IMR-90 (cell line): ENCODE results near the gene NLE1. TPM values are rescaled to one million over a fixed set of nuclear protein-coding genes. Genes with fewer than 3 reads are reported as not detected.

Source experiments
- ATAC-seq: fragments of 200-7000 bp; cut with Tn5 transposase; 2 replicates; pipeline ENCODE4 v1.9.1; 2020; ENCODE audit warnings: low read depth, mild to moderate bottlenecking, moderate library complexity
- BruUV-seq: library from RNA; stranded (reverse); fragments of 400-500 nt; replicated peaks from 2 replicates; lab custom pipeline; 2021; lab: Mats Ljungman, UMichigan
- CTCF ChIA-PET: fragments of 300-600 bp; formaldehyde crosslinking; extraction: SDS; loops from one replicate; lab custom pipeline; 2021; ENCODE audit warnings: antibody characterized with exemption; lab: Yijun Ruan, JAX
- POLR2A ChIA-PET: fragments of 300-600 bp; sonication (Branson Sonifier 250); formaldehyde crosslinking; loops from one replicate; lab custom pipeline; 2022; ENCODE audit warnings: antibody characterized with exemption; ENCODE audit not compliant: unreplicated experiment; lab: Charles Lee
- DNase-seq: peaks from one replicate; pipeline ENCODE4 v3.0.0; 2013
- H2AFZ ChIP-seq: replicated peaks from 2 replicates; pipeline ENCODE3; 2013; ENCODE audit warnings: low read length, mild to moderate bottlenecking; ENCODE audit not compliant: poor library complexity
- H2AK5ac ChIP-seq: 2 replicates; pipeline ENCODE4 v1.6.1; 2013; ENCODE audit warnings: low read depth, low read length, inconsistent platforms
- H2AK9ac ChIP-seq: replicated peaks from 2 replicates; pipeline ENCODE3; 2013; ENCODE audit warnings: mild to moderate bottlenecking, low read depth, low read length, moderate library complexity; ENCODE audit not compliant: poor library complexity
- H2BK120ac ChIP-seq: 2 replicates; pipeline ENCODE4 v1.6.1; 2013; ENCODE audit warnings: low read depth, low read length, inconsistent platforms
- H2BK15ac ChIP-seq: 3 replicates; pipeline ENCODE4 v1.6.1; 2013; ENCODE audit warnings: low read depth, low read length, inconsistent platforms
- H2BK20ac ChIP-seq: 2 replicates; pipeline ENCODE4 v1.6.1; 2013; ENCODE audit warnings: low read depth, mild to moderate bottlenecking, inconsistent platforms, low read length, moderate library complexity
- H2BK5ac ChIP-seq: 2 replicates; pipeline ENCODE4 v1.6.1; 2013; ENCODE audit warnings: mild to moderate bottlenecking, low read depth, low read length, inconsistent platforms; ENCODE audit not compliant: poor library complexity, severe bottlenecking
- H3K14ac ChIP-seq: replicated peaks from 2 replicates; pipeline ENCODE4 v1.6.1; 2013; ENCODE audit warnings: low read depth, low read length, inconsistent platforms
- H3K18ac ChIP-seq: 2 replicates; pipeline ENCODE4 v1.6.1; 2013; ENCODE audit warnings: low read depth, low read length, control low read depth
- H3K23ac ChIP-seq: 2 replicates; pipeline ENCODE4 v1.6.1; 2013; ENCODE audit warnings: low read depth, low read length, inconsistent platforms
- H3K27ac ChIP-seq: 2 replicates; pipeline ENCODE4 v1.5.1; 2013; ENCODE audit warnings: mild to moderate bottlenecking, control low read depth, low read length; ENCODE audit not compliant: insufficient read depth
- H3K27me3 ChIP-seq: 2 replicates; pipeline ENCODE4 v1.6.1; 2013; ENCODE audit warnings: low read length; ENCODE audit not compliant: control insufficient read depth, insufficient read depth
- H3K36me3 ChIP-seq: 2 replicates; pipeline ENCODE4 v1.6.1; 2013; ENCODE audit warnings: low read length, mixed read lengths; ENCODE audit not compliant: control insufficient read depth, insufficient read depth
- H3K4ac ChIP-seq: 2 replicates; pipeline ENCODE4 v1.6.1; 2013; ENCODE audit warnings: low read depth, low read length, inconsistent platforms
- H3K4me1 ChIP-seq: 2 replicates; pipeline ENCODE4 v1.6.1; 2013; ENCODE audit warnings: low read length, mixed read lengths; ENCODE audit not compliant: control insufficient read depth, insufficient read depth
- H3K4me2 ChIP-seq: 2 replicates; pipeline ENCODE4 v1.6.1; 2013; ENCODE audit warnings: low read depth, mild to moderate bottlenecking, control low read depth, low read length, moderate library complexity
- H3K4me3 ChIP-seq: 2 replicates; pipeline ENCODE4 v1.5.1; 2013; ENCODE audit warnings: low read depth, mild to moderate bottlenecking, control low read depth, low read length, moderate library complexity; ENCODE audit not compliant: insufficient read depth
- H3K56ac ChIP-seq: 2 replicates; pipeline ENCODE4 v1.6.1; 2013; ENCODE audit warnings: low read length, inconsistent platforms; ENCODE audit not compliant: insufficient read depth; ENCODE audit errors: extremely low read depth
- H3K79me1 ChIP-seq, 2 experiments: 2 replicates each; pipeline ENCODE4 v1.6.1; 2013; ENCODE audit warnings: low read length in 2 of 2, inconsistent platforms in 1 of 2, low read depth in 1 of 2
- H3K9ac ChIP-seq: 2 replicates; pipeline ENCODE4 v1.6.1; 2013; ENCODE audit warnings: low read depth, low read length, control low read depth
- H3K9me1 ChIP-seq: 2 replicates; pipeline ENCODE4 v1.6.1; 2013; ENCODE audit warnings: low read length, inconsistent platforms; ENCODE audit not compliant: insufficient read depth
- H3K9me3 ChIP-seq: 2 replicates; pipeline ENCODE4 v1.6.1; 2013; ENCODE audit warnings: low read length; ENCODE audit not compliant: control insufficient read depth, insufficient read depth
- H4K20me1 ChIP-seq: 2 replicates; pipeline ENCODE4 v1.6.1; 2013; ENCODE audit warnings: low read length, inconsistent platforms; ENCODE audit not compliant: insufficient read depth
- H4K5ac ChIP-seq: 2 replicates; pipeline ENCODE4 v1.6.1; 2013; ENCODE audit warnings: mild to moderate bottlenecking, low read depth, low read length, control low read depth
- H4K8ac ChIP-seq, 2 experiments: 2 replicates each; pipeline ENCODE4 v1.6.1; 2013; ENCODE audit warnings: low read depth in 2 of 2, low read length in 2 of 2, control low read depth in 1 of 2, inconsistent platforms in 1 of 2
- H4K91ac ChIP-seq: 2 replicates; pipeline ENCODE4 v1.6.1; 2013; ENCODE audit warnings: low read depth, low read length, inconsistent platforms; ENCODE audit not compliant: insufficient read depth
- BHLHE40 ChIP-seq: fragments of 150-350 bp; IDR thresholded peaks from 2 replicates; pipeline ENCODE4 v1.6.1; 2016; ENCODE audit warnings: mild to moderate bottlenecking, low read depth, low read length
- CEBPB ChIP-seq: IDR thresholded peaks from 2 replicates; pipeline ENCODE4 v1.6.1; 2012; ENCODE audit warnings: low read depth, low read length, improper control_type of control experiment
- CHD1 ChIP-seq: IDR thresholded peaks from 2 replicates; pipeline ENCODE4 v1.6.1; 2012; ENCODE audit warnings: low read depth, low read length, improper control_type of control experiment
- FOS ChIP-seq: fragments of 150-350 bp; IDR thresholded peaks from 2 replicates; pipeline ENCODE4 v1.6.1; 2016; ENCODE audit warnings: low read depth, low read length
- MAFK ChIP-seq: IDR thresholded peaks from 2 replicates; pipeline ENCODE4 v1.6.1; 2012; ENCODE audit warnings: low read depth, low read length, improper control_type of control experiment
- MAZ ChIP-seq: IDR thresholded peaks from 2 replicates; pipeline ENCODE4 v1.6.1; 2012; ENCODE audit warnings: low read depth, mild to moderate bottlenecking, low read length, improper control_type of control experiment, moderate library complexity, borderline replicate concordance
- MXI1 ChIP-seq: IDR thresholded peaks from 2 replicates; pipeline ENCODE4 v1.6.1; 2012; ENCODE audit warnings: low read depth, mild to moderate bottlenecking, low read length, moderate library complexity, borderline replicate concordance
- NFE2L2 ChIP-seq: fragments of 150-350 bp; IDR thresholded peaks from 2 replicates; pipeline ENCODE4 v1.6.1; 2016; ENCODE audit warnings: low read depth, mild to moderate bottlenecking, low read length
- POLR2A ChIP-seq: IDR thresholded peaks from 2 replicates; pipeline ENCODE4 v1.6.1; 2012; ENCODE audit warnings: mild to moderate bottlenecking, low read depth, low read length
- RAD21 ChIP-seq: IDR thresholded peaks from 2 replicates; pipeline ENCODE4 v1.6.1; 2012; ENCODE audit warnings: low read length, improper control_type of control experiment
- RCOR1 ChIP-seq: IDR thresholded peaks from 2 replicates; pipeline ENCODE4 v1.6.1; 2012; ENCODE audit warnings: mild to moderate bottlenecking, low read length, improper control_type of control experiment; ENCODE audit not compliant: insufficient replicate concordance
- RFX5 ChIP-seq: IDR thresholded peaks from 2 replicates; pipeline ENCODE4 v1.8.0; 2012; ENCODE audit warnings: low read depth, mild to moderate bottlenecking, low read length, moderate library complexity
- SMC3 ChIP-seq: fragments of 150-350 bp; IDR thresholded peaks from 2 replicates; pipeline ENCODE4 v1.6.1; 2016; ENCODE audit warnings: low read depth, mild to moderate bottlenecking, antibody characterized with exemption, low read length, moderate library complexity
- WGBS, 2 experiments: methylation state at CpG; one replicate each; pipeline versions ENCODE4 v1.1.5 to v1.1.7; 2013; ENCODE audit warnings: missing lambda C conversion rate in 2 of 2; ENCODE audit not compliant: insufficient read length in 1 of 2; ENCODE audit errors: extremely low coverage in 2 of 2; 5-methylcytosine and 5-hydroxymethylcytosine counted together
- dilution Hi-C: fragments of 300-500 bp; cut with HindIII; formaldehyde crosslinking; loops from one replicate; pipeline ENCODE4 v1.14.3; 2018; ENCODE audit warnings: low sequenced_read_pairs; ENCODE audit not compliant: unreplicated experiment
- in situ Hi-C: fragments of 300-500 bp; cut with MboI; formaldehyde crosslinking; loops from 3 replicates; pipeline ENCODE4 v1.14.3; 2019; ENCODE audit warnings: low sequenced_read_pairs, inconsistent platforms, mixed read lengths
- intact Hi-C: fragments of 100-400 bp; cut with micrococcal nuclease; formaldehyde crosslinking; loops from 2 replicates; pipeline ENCODE4 v1.10.0; 2022
- polyA plus RNA-seq, 3 experiments: library from polyadenylated mRNA; depleted of rRNA; stranded (reverse); fragments of >200 nt; gene quantifications; 2 replicates each; pipeline ENCODE4 v1.2.3, GENCODE V29; 2012; ENCODE audit warnings: low replicate concordance in 1 of 3
- total RNA-seq: library from RNA; depleted of rRNA; stranded (reverse); fragments of >200 nt; gene quantifications from 2 replicates; pipeline ENCODE4 v1.2.3, GENCODE V29; 2012
- TF ChIP-seq, protein P1 (sequence below): conservative IDR thresholded peaks from 2 replicates; pipeline ENCODE4 v1.5.1; 2012; ENCODE audit warnings: mild to moderate bottlenecking, low read depth, low read length, improper control_type of control experiment
- TF ChIP-seq, protein P2 (sequence below): fragments of 150-350 bp; IDR thresholded peaks from 2 replicates; pipeline ENCODE4 v1.6.1; 2016; ENCODE audit warnings: low read depth, mild to moderate bottlenecking, low read length, moderate library complexity, borderline replicate concordance
- TF ChIP-seq, protein P3 (sequence below): fragments of 150-350 bp; IDR thresholded peaks from 2 replicates; pipeline ENCODE4 v1.6.1; 2017; ENCODE audit warnings: mild to moderate bottlenecking, antibody characterized with exemption, low read length, low read depth

NLE1 gene
- total and polyA plus RNA-seq, 2 of the 4 experiments (the other 2 are of a cell fraction), result 18.6 to 23.7 TPM

DNA sequence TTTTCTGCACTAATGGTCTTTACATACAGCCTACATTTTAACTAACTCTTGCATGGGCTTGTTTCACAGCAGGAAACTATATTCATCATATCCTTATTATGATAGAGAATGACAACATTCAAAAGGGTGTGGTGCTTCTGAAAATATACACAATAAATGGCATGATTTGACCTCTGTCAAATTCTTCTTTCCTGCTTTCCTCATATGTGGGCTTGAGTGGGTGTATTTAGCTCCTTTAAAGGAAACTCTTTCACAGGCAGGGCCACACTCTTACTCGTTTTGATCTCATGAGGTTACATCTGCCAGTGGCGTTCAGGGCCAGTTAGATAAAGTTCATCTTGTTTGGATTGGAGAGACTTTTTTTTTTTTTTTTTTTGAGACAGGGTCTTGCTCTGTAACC lies 46.0 kb upstream of the NLE1 start:
- no CpG with 5 or more reads among the region's 2 CpGs for WGBS, 2 experiments
- Histone ChIP-seq H2AK9ac (no peak overlapping the region), H3K9me1 (no peaks in the 10 kb centered on the region), H2BK120ac (no peak overlapping the region), H3K14ac (no peak overlapping the region), H2AK5ac (no peak overlapping the region), H2AFZ (no peak overlapping the region), H2BK20ac (no peak overlapping the region), H3K9ac (no peak overlapping the region), H4K5ac (no peak overlapping the region), H3K27me3 (peaks cover 8% of the 10 kb centered on the region), H2BK15ac (no peak overlapping the region), H3K23ac (no peak overlapping the region), H3K18ac (no peak overlapping the region), H3K4me1 (no peaks in the 10 kb centered on the region), H2BK5ac (no peak overlapping the region), H3K79me1 (no peaks in the 10 kb centered on the region), H3K4me3 (no peak overlapping the region), H4K8ac (no peak overlapping the region), H3K56ac (no peak overlapping the region), H3K4me2 (no peak overlapping the region), H3K36me3 (no peaks in the 10 kb centered on the region), H3K9me3 (no peaks in the 10 kb centered on the region), H3K4ac (no peak overlapping the region), H4K20me1 (no peaks in the 10 kb centered on the region), H3K27ac (no peak overlapping the region), H4K91ac (no peak overlapping the region)
- dilution Hi-C loops (loop anchor here (25.0 kb wide), 1 partner anchor 349 kb away; the partner anchor contains the start of gene SLFN12L), intact Hi-C loops (no loop called here), in situ Hi-C loops (no loop called here)
- ATAC-seq (no peak), DNase-seq (no peak)
- TF ChIP-seq RFX5 (no peak), RAD21 (no peak), MAFK (no peak), BHLHE40 (no peak), CEBPB (no peak), CHD1 (no peak), MXI1 (no peak), POLR2A (no peak), RCOR1 (no peak), NFE2L2 (no peak), FOS (no peak), SMC3 (no peak), MAZ (no peak)
- TF ChIP-seq, protein P1, sequence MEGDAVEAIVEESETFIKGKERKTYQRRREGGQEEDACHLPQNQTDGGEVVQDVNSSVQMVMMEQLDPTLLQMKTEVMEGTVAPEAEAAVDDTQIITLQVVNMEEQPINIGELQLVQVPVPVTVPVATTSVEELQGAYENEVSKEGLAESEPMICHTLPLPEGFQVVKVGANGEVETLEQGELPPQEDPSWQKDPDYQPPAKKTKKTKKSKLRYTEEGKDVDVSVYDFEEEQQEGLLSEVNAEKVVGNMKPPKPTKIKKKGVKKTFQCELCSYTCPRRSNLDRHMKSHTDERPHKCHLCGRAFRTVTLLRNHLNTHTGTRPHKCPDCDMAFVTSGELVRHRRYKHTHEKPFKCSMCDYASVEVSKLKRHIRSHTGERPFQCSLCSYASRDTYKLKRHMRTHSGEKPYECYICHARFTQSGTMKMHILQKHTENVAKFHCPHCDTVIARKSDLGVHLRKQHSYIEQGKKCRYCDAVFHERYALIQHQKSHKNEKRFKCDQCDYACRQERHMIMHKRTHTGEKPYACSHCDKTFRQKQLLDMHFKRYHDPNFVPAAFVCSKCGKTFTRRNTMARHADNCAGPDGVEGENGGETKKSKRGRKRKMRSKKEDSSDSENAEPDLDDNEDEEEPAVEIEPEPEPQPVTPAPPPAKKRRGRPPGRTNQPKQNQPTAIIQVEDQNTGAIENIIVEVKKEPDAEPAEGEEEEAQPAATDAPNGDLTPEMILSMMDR, result no peak
- TF ChIP-seq, protein P2, sequence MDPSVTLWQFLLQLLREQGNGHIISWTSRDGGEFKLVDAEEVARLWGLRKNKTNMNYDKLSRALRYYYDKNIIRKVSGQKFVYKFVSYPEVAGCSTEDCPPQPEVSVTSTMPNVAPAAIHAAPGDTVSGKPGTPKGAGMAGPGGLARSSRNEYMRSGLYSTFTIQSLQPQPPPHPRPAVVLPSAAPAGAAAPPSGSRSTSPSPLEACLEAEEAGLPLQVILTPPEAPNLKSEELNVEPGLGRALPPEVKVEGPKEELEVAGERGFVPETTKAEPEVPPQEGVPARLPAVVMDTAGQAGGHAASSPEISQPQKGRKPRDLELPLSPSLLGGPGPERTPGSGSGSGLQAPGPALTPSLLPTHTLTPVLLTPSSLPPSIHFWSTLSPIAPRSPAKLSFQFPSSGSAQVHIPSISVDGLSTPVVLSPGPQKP, result no peak
- TF ChIP-seq, protein P3, sequence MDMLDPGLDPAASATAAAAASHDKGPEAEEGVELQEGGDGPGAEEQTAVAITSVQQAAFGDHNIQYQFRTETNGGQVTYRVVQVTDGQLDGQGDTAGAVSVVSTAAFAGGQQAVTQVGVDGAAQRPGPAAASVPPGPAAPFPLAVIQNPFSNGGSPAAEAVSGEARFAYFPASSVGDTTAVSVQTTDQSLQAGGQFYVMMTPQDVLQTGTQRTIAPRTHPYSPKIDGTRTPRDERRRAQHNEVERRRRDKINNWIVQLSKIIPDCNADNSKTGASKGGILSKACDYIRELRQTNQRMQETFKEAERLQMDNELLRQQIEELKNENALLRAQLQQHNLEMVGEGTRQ, result no peak
- no TSS peak for BruUV-seq
- POLR2A ChIA-PET, result no interaction called here
- CTCF ChIA-PET, result interaction anchor here (0.6 kb wide), 1 partner anchor 12 kb away, joined by 4 read pairs; no protein-coding TSS in a partner anchor
